WTC11 (cell line): ENCODE results near the gene LRRC75B. TPM values are rescaled to one million over a fixed set of nuclear protein-coding genes. Genes with fewer than 3 reads are reported as not detected.
A peak's percentile ranks its signal among the peaks of the same experiment; 100 is the strongest.

Experiments used
- ATAC-seq: fragments of 200-7000 bp; cut with Tn5 transposase; 2 replicates; pipeline ENCODE4 v1.10.0; 2021; ENCODE audit warnings: mild to moderate bottlenecking, moderate library complexity
- CTCF ChIA-PET: fragments of 300-600 bp; sonication (Branson Sonifier 250); formaldehyde crosslinking; loops from one replicate; lab custom pipeline; 2021; ENCODE audit warnings: antibody characterized with exemption; lab: Charles Lee
- POLR2A ChIA-PET: fragments of 350-600 bp; sonication (Branson Sonifier 250); formaldehyde crosslinking; loops from one replicate; lab custom pipeline; 2021; ENCODE audit warnings: antibody characterized with exemption; lab: Charles Lee
- DNase-seq: peaks from one replicate; pipeline ENCODE4 v3.0.0; 2021; ENCODE audit warnings: low spot score
- H3K27ac Mint-ChIP-seq: 2 replicates; pipeline ENCODE4 v1.8.0; 2021; ENCODE audit warnings: mixed read lengths
- H3K27me3 Mint-ChIP-seq: 2 replicates; pipeline ENCODE4 v1.8.0; 2021; ENCODE audit warnings: low read depth, mild to moderate bottlenecking, moderate library complexity, mixed read lengths
- H3K36me3 Mint-ChIP-seq: 2 replicates; pipeline ENCODE4 v1.8.0; 2021; ENCODE audit warnings: mixed read lengths
- H3K4me1 Mint-ChIP-seq: 2 replicates; pipeline ENCODE4 v1.8.0; 2022; ENCODE audit warnings: mixed read lengths
- H3K4me3 Mint-ChIP-seq: 2 replicates; pipeline ENCODE4 v1.8.0; 2021; ENCODE audit warnings: mild to moderate bottlenecking, moderate library complexity, mixed read lengths
- H3K9me3 Mint-ChIP-seq: 2 replicates; pipeline ENCODE4 v1.8.0; 2021; ENCODE audit warnings: mixed read lengths
- E2F1 ChIP-seq: sonication (generic); formaldehyde crosslinking; IDR thresholded peaks from 2 replicates; pipeline ENCODE4 v1.8.0; 2022; ENCODE audit warnings: mild to moderate bottlenecking, missing genetic modification reagents
- E2F4 ChIP-seq: sonication (generic); formaldehyde crosslinking; IDR thresholded peaks from 2 replicates; pipeline ENCODE4 v1.8.1; 2022; ENCODE audit warnings: low read depth, mild to moderate bottlenecking, moderate library complexity, missing genetic modification reagents, borderline replicate concordance
- FOXJ3 ChIP-seq: sonication (generic); formaldehyde crosslinking; IDR thresholded peaks from 2 replicates; pipeline ENCODE4 v1.9.0; 2021; ENCODE audit warnings: missing genetic modification reagents, mild to moderate bottlenecking, borderline replicate concordance
- FOXP1 ChIP-seq: sonication (generic); formaldehyde crosslinking; IDR thresholded peaks from 2 replicates; pipeline ENCODE4 v1.8.0; 2022; ENCODE audit warnings: missing genetic modification reagents, mild to moderate bottlenecking, moderate library complexity, borderline replicate concordance
- FOXP4 ChIP-seq: sonication (generic); formaldehyde crosslinking; IDR thresholded peaks from 2 replicates; pipeline ENCODE4 v1.8.0; 2022; ENCODE audit warnings: mild to moderate bottlenecking, missing genetic modification reagents
- IRF2 ChIP-seq: sonication (generic); formaldehyde crosslinking; IDR thresholded peaks from 2 replicates; pipeline ENCODE4 v1.8.0; 2022; ENCODE audit warnings: low read depth, missing genetic modification reagents, borderline replicate concordance
- MLX ChIP-seq: sonication (generic); formaldehyde crosslinking; IDR thresholded peaks from 2 replicates; pipeline ENCODE4 v1.8.1; 2023; ENCODE audit warnings: mild to moderate bottlenecking, missing genetic modification reagents, moderate library complexity
- NFYB ChIP-seq: sonication (generic); formaldehyde crosslinking; conservative IDR thresholded peaks from 2 replicates; pipeline ENCODE4 v1.8.0; 2022; ENCODE audit warnings: low read depth, missing genetic modification reagents
- STAT6 ChIP-seq: sonication (generic); formaldehyde crosslinking; conservative IDR thresholded peaks from 2 replicates; pipeline ENCODE4 v1.8.1; 2023; ENCODE audit warnings: mild to moderate bottlenecking, low read depth, missing genetic modification reagents, moderate library complexity
- TEAD1 ChIP-seq: sonication (generic); formaldehyde crosslinking; IDR thresholded peaks from 2 replicates; pipeline ENCODE4 v1.8.0; 2022; ENCODE audit warnings: mild to moderate bottlenecking, missing genetic modification reagents
- TEAD4 ChIP-seq: sonication (generic); formaldehyde crosslinking; IDR thresholded peaks from 2 replicates; pipeline ENCODE4 v1.8.0; 2022; ENCODE audit warnings: mild to moderate bottlenecking, missing genetic modification reagents
- TP53 ChIP-seq: sonication (generic); formaldehyde crosslinking; IDR thresholded peaks from 2 replicates; pipeline ENCODE4 v1.8.1; 2023; ENCODE audit warnings: mild to moderate bottlenecking, missing genetic modification reagents
- ZBTB43 ChIP-seq: sonication (generic); formaldehyde crosslinking; IDR thresholded peaks from 2 replicates; pipeline ENCODE4 v1.8.1; 2023; ENCODE audit warnings: mild to moderate bottlenecking, missing genetic modification reagents
- ZNF138 ChIP-seq: sonication (generic); formaldehyde crosslinking; conservative IDR thresholded peaks from 2 replicates; pipeline ENCODE4 v1.8.1; 2022; ENCODE audit warnings: mild to moderate bottlenecking, moderate library complexity, missing genetic modification reagents
- ZNF263 ChIP-seq: sonication (generic); formaldehyde crosslinking; IDR thresholded peaks from 2 replicates; pipeline ENCODE4 v1.8.1; 2022; ENCODE audit warnings: low read depth, mild to moderate bottlenecking, moderate library complexity, missing genetic modification reagents
- ZNF281 ChIP-seq: sonication (generic); formaldehyde crosslinking; IDR thresholded peaks from 2 replicates; pipeline ENCODE4 v1.8.0; 2023; ENCODE audit warnings: mild to moderate bottlenecking, missing genetic modification reagents
- ZNF416 ChIP-seq: fragments of 250-450 bp; sonication (Bioruptor Pico); IDR thresholded peaks from 2 replicates; pipeline ENCODE4 v1.9.0; 2021; ENCODE audit warnings: mild to moderate bottlenecking, inconsistent platforms
- ZNF423 ChIP-seq: fragments of 250-450 bp; sonication (Bioruptor Pico); IDR thresholded peaks from 2 replicates; pipeline ENCODE4 v2.1.2; 2022; ENCODE audit warnings: mild to moderate bottlenecking, moderate library complexity
- total RNA-seq: library from RNA; stranded (reverse); gene quantifications from 3 replicates; pipeline ENCODE4 v1.2.3, GENCODE V29; 2021

LRRC75B gene
- total RNA-seq, 1 experiment from 2014 or later, result 19.2 TPM

- H3K27me3 Mint-ChIP-seq, result no peaks in the 10 kb centered on the region
- ChIA-PET POLR2A (no interaction called here), CTCF (interaction anchor here (0.7 kb wide), 1 partner anchor 145 kb away, joined by 5 read pairs; no protein-coding TSS in a partner anchor)
- H3K36me3 Mint-ChIP-seq, result peaks cover 57% of the 10 kb centered on the region
- TF ChIP-seq ZNF281 (CRISPR knock-in tag), result no peak
- TF ChIP-seq TP53 (CRISPR knock-in tag), result no peak
- H3K9me3 Mint-ChIP-seq, result no peaks in the 10 kb centered on the region
- H3K4me1 Mint-ChIP-seq, result no peaks in the 10 kb centered on the region
- H3K4me3 Mint-ChIP-seq, result no peak overlapping the region
- no peak overlapping the region for H3K27ac Mint-ChIP-seq
- no peak for ATAC-seq
- DNase-seq, result no peak
These were observed 25.2 kb downstream of the LRRC75B start for GRCh38 chr22:24567668-24568067.

GRCh38 chr22:24566899-24567511 lies 25.9 kb downstream of the LRRC75B start:
- Mint-ChIP-seq H3K4me1 (no peaks in the 10 kb centered on the region), H3K27ac (peak overlapping the region; percentile 51; the same call in 1 of the 2 replicates), H3K4me3 (no peak overlapping the region), H3K9me3 (no peaks in the 10 kb centered on the region), H3K36me3 (peaks cover 53% of the 10 kb centered on the region), H3K27me3 (no peaks in the 10 kb centered on the region)
- ChIA-PET CTCF (interaction anchor here (0.7 kb wide), 1 partner anchor 145 kb away, joined by 5 read pairs; no protein-coding TSS in a partner anchor), POLR2A (interaction anchor here (0.7 kb wide), 1 partner anchor 17 kb away, joined by 3 read pairs; no protein-coding TSS in a partner anchor)
- TF ChIP-seq FOXP4 (CRISPR knock-in tag), result no peak
- no peak for TF ChIP-seq NFYB
- no peak for TF ChIP-seq MLX (CRISPR knock-in tag)
- no peak for TF ChIP-seq ZNF423 (CRISPR knock-in tag)
- TF ChIP-seq ZNF416 (CRISPR knock-in tag), result no peak
- TF ChIP-seq FOXP1 (CRISPR knock-in tag), result no peak
- TF ChIP-seq TEAD1, result no peak
- TF ChIP-seq ZNF263, result no peak
- no peak for TF ChIP-seq IRF2
- TF ChIP-seq ZBTB43, result no peak
- TF ChIP-seq ZNF138 (CRISPR knock-in tag), result no peak
- no peak for TF ChIP-seq FOXJ3 (CRISPR knock-in tag)
- no peak for TF ChIP-seq E2F1 (CRISPR knock-in tag)
- TF ChIP-seq TEAD4 (CRISPR knock-in tag), result no peak
- no peak for TF ChIP-seq STAT6 (CRISPR knock-in tag)
- no peak for TF ChIP-seq E2F4 (CRISPR knock-in tag)
- ATAC-seq (no peak), DNase-seq (no peak)
